Thyroid gland (tissue), 4 donors: ENCODE data around the gene TAP1. TPM values are rescaled to one million over a fixed set of nuclear protein-coding genes. Genes with fewer than 3 reads are reported as not detected.

ENCODE experiments used
- DNase-seq, 2 donors: peaks; one replicate each; pipeline ENCODE4 v3.0.0-alpha.2; 2019
- H3K27ac ChIP-seq, 3 donors: fragments of 200-600 bp; sonication (generic); 1 replicate in 2 of 3; 2 replicates in 1 of 3; pipeline ENCODE4 v1.5.1; 2016 to 2019; ENCODE audit warnings: mild to moderate bottlenecking in 1 of 3, moderate library complexity in 1 of 3
- H3K27me3 ChIP-seq: fragments of 200-600 bp; sonication (generic); one replicate; pipeline ENCODE4 v1.5.1; 2019
- H3K36me3 ChIP-seq, 2 donors: fragments of 200-600 bp; sonication (generic); one replicate each; pipeline ENCODE4 v1.5.1; 2016 to 2019
- H3K4me1 ChIP-seq, 2 donors: fragments of 200-600 bp; sonication (generic); one replicate each; pipeline ENCODE4 v1.5.1; 2017 to 2019
- H3K4me3 ChIP-seq, 3 donors: fragments of 200-600 bp; sonication (generic); replicated peaks in 1 of 3; 1 replicate in 2 of 3; 2 replicates in 1 of 3; pipeline ENCODE4 v1.5.1; 2016; ENCODE audit warnings: mild to moderate bottlenecking in 1 of 3
- H3K9me3 ChIP-seq: fragments of 200-600 bp; sonication (generic); one replicate; pipeline ENCODE4 v1.5.1; 2017
- POLR2A ChIP-seq, 2 donors: fragments of 450-650 bp; IDR thresholded peaks; one replicate each; pipeline ENCODE4 v1.6.1; 2017; ENCODE audit warnings: antibody characterized with exemption in 2 of 2, mild to moderate bottlenecking in 2 of 2, moderate library complexity in 1 of 2
- WGBS, 2 donors: methylation state at CpG; one replicate each; pipeline ENCODE4 v1.1.5; 2017; 5-methylcytosine and 5-hydroxymethylcytosine counted together
- intact Hi-C: fragments of 100-400 bp; cut with DNase I; formaldehyde crosslinking; loops from one replicate; pipeline ENCODE4 v1.15.1; 2023
- total RNA-seq, 4 donors: library from RNA; depleted of rRNA; stranded (reverse); fragments of >200 nt; gene quantifications; one replicate each; pipeline ENCODE4 v1.2.3, GENCODE V29; 2016
- TF ChIP-seq, protein P1 (sequence below), 6 experiments: fragments of 200-600 bp in 3 of 6; fragments of 450-650 bp in 3 of 6; sonication (generic) in 3 of 6; IDR thresholded peaks; one replicate each; pipeline ENCODE4 v1.5.1; 2016 to 2019; ENCODE audit warnings: antibody characterized with exemption in 6 of 6, mild to moderate bottlenecking in 2 of 6, inconsistent platforms in 1 of 6, moderate library complexity in 1 of 6

The TAP1 gene
- total RNA-seq, 4 donors from 2014 or later: 11.0 to 28.5 (median 22.5) TPM

DNA sequence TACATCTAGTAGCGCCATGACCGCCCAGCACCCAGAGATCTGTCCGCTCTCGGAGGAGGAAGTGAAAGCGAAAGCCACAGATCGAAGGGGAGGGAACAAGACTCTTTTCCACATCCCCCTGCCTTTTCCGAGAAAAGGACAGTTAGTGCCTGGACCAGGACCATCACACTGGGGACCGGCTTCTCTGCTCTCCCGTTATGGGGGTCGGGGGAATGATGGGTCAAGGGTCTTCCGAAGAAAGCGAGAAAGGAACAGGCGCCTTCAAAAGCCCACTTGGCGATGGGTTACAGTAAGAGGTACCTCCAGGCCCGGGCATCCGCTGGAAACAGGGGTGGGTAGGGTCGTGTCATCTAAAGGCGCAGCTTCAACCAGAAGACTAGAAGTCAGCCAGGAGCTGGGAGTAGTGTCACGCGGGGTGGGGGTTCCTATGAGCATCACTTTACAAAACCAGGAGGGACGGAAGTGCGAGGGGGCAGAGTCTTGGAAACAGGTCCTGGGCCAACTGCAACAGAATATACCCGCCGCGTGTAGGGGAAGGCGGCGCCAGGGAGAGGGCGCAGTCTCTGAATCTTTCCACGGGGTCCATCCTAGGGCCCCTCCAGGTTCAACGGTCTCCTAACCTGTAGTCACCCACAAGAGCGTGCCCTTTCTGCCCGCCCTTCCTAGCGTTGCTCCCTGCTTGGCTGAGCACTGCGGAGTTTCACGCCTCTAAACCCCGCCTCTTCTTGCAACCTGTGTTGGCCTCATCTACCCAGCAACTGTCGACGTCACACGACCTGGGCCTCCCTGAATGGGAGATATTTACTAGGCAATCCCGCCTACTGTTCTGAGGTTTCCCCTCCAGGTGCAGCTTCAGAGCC is 9.3 kb downstream of the TAP1 start, which contains the start of gene PSMB8:
Gene PSMB8 (minus strand): TSS at position 69 of the 860 bp plus-strand sequence. CDS start 51 bp downstream, at position 18.
- no peaks in the 10 kb centered on the region for H3K27me3 ChIP-seq
- peaks cover 14 to 18% of the 10 kb centered on the region in 2 donors for H3K36me3 ChIP-seq
- TF ChIP-seq POLR2A (IDR thresholded peaks at IDR 0.05): peak in 1 of 2 donors; percentile 81
- TF ChIP-seq, protein P1, sequence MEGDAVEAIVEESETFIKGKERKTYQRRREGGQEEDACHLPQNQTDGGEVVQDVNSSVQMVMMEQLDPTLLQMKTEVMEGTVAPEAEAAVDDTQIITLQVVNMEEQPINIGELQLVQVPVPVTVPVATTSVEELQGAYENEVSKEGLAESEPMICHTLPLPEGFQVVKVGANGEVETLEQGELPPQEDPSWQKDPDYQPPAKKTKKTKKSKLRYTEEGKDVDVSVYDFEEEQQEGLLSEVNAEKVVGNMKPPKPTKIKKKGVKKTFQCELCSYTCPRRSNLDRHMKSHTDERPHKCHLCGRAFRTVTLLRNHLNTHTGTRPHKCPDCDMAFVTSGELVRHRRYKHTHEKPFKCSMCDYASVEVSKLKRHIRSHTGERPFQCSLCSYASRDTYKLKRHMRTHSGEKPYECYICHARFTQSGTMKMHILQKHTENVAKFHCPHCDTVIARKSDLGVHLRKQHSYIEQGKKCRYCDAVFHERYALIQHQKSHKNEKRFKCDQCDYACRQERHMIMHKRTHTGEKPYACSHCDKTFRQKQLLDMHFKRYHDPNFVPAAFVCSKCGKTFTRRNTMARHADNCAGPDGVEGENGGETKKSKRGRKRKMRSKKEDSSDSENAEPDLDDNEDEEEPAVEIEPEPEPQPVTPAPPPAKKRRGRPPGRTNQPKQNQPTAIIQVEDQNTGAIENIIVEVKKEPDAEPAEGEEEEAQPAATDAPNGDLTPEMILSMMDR (IDR thresholded peaks at IDR 0.05): peak in 4 of 6 experiments; percentile 31 to 35 (median 34)
- 0% methylated on average over 32 to 34 of the region's 40 CpGs for WGBS, 2 donors
- H3K4me1 ChIP-seq: peaks cover 3 to 16% of the 10 kb centered on the region in 2 donors
- peak within 1 kb of the TSS; percentile 78 to 98 (median 89) for H3K27ac ChIP-seq
- H3K9me3 ChIP-seq: no peaks in the 10 kb centered on the region
- intact Hi-C loops: no loop called here
- peak; percentile 98 for DNase-seq
- H3K4me3 ChIP-seq: peak within 1 kb of the TSS; percentile 25 to 82 (median 56)

DNA sequence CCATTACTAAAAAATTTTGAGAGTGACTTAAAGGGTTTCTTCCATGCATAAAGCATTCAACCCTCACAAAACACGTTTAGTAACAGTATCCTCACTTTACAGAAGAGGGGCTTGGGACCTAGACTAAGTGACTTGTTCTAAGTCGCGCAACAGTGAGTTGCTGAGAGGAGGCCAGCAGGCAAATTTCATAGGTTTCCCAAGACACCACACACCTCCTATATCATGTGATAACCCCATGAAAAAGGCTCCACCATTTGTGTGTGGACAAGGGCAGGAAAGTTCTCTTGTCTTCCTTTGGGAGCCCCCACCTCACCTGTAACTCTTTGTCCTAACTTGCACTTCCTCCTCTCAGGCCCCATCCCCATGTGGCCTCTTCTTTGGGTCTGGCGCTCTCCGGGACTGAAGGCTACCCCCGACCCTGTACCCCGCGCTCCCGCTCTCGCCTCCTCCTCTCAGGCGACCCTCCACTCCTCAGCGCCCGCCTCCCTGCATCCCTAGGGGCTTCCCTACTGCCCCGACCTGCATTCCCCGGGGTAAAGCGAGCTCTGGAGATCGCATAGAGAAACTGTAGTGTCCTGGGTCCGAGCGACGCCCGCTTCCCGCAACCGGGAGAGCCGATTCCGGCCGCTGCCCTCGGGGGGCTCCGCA is 10.0 kb downstream of the TAP1 start:
- H3K27ac ChIP-seq: peak overlapping the region; percentile 78 to 98 (median 89)
- intact Hi-C loops: no loop called here
- no peak for TF ChIP-seq POLR2A (IDR thresholded peaks at IDR 0.05)
- TF ChIP-seq, protein P1 (IDR thresholded peaks at IDR 0.05): no peak
- peak overlapping the region; percentile 25 to 82 (median 56) for H3K4me3 ChIP-seq
- H3K4me1 ChIP-seq: peaks cover 3 to 20% of the 10 kb centered on the region in 2 donors
- 5 to 8% methylated on average over 16 to 28 of the region's 28 CpGs for WGBS, 2 donors
- peak; percentile 46 to 47 for DNase-seq
- H3K36me3 ChIP-seq: peaks cover 11 to 18% of the 10 kb centered on the region in 2 donors
- H3K9me3 ChIP-seq: no peaks in the 10 kb centered on the region
- no peaks in the 10 kb centered on the region for H3K27me3 ChIP-seq

DNA sequence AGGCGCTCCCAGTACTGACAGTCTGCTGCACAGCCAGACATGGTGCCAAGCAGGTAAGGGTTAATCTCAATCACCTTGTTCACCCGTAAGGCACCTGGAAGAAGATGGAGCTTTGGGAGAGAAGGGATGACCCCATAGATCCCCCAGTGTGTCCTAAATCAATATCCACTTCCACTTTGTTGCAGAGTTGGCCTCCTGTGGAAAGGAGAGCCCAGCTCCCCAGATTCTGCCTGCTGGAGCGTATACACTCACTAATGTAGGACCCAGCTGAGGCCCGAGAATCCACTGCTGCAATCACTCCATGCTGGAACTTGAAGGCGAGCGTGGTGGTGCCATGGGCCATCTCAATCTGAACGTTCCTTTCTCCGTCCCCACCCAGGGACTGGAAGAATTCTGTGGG is 10.8 kb downstream of the TAP1 start:
- H3K4me3 ChIP-seq: peak overlapping the region in 1 of 3 donors; percentile 82
- H3K36me3 ChIP-seq: peaks cover 7 to 18% of the 10 kb centered on the region in 2 donors
- TF ChIP-seq POLR2A (IDR thresholded peaks at IDR 0.05): no peak
- TF ChIP-seq, protein P1 (IDR thresholded peaks at IDR 0.05): no peak
- WGBS, 2 donors: 73 to 88% methylated on average over 7 to 8 of the region's 8 CpGs
- peak overlapping the region in 1 of 3 donors; percentile 7 for H3K27ac ChIP-seq
- no peaks in the 10 kb centered on the region for H3K27me3 ChIP-seq
- H3K4me1 ChIP-seq: peaks cover 6 to 23% of the 10 kb centered on the region in 2 donors
- intact Hi-C loops: no loop called here
- DNase-seq: no peak
- no peaks in the 10 kb centered on the region for H3K9me3 ChIP-seq

DNA sequence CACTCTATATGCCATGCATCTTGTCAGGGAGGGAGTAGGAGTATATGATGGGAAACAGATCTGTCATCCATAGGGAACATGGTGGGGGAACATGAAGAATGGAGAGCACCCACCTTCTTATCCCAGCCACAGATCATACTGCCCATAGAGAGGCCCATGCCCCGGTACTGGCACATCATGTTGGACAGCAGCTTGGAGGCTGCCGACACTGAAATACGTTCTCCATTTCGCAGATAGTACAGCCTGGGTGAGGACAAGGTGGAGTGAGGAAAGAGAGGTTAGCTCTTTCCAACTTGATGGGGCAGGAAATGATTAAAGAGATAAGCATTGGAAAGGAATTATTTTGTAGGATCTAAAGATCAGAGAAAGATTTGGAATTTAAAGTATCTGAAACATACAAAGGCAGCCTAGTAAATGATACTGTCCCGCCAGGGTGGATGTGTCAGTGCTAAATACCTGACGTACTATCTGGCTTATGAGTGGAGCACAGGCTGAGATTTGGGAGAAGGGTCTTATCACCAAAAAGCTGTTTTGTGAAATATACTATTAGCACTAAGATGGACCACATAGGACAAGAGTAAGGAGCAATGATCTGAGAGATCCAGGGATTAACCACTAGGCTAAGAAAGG is 11.4 kb downstream of the TAP1 start:
- DNase-seq: no peak
- Histone ChIP-seq H3K27ac (peak overlapping the region in 1 of 3 donors; percentile 7), H3K27me3 (no peaks in the 10 kb centered on the region), H3K9me3 (no peaks in the 10 kb centered on the region), H3K4me1 (peaks cover 9 to 28% of the 10 kb centered on the region in 2 donors), H3K4me3 (no peak overlapping the region), H3K36me3 (peaks cover 3 to 18% of the 10 kb centered on the region in 2 donors)
- TF ChIP-seq POLR2A (IDR thresholded peaks at IDR 0.05): no peak
- TF ChIP-seq, protein P1 (IDR thresholded peaks at IDR 0.05): no peak
- intact Hi-C loops: no loop called here
- WGBS, 2 donors: 94% methylated on average over 6 of the region's 6 CpGs
